ENCODE measurements around the gene DMAC2L.

GRCh38 chr14:50334211-50334610 lies 22.1 kb downstream of the DMAC2L start:
- TF ChIP-seq CTCF (IDR thresholded peaks at IDR 0.05; ENCODE audit: borderline replicate concordance, extremely low read depth, low read length, poor library complexity, severe bottlenecking): no peak
- TF ChIP-seq EZH2 (IDR thresholded peaks at IDR 0.05; ENCODE audit: borderline replicate concordance, low read depth, low read length, severe bottlenecking): no peak

Data from DND-41 (cell line).